GM19328 (cell line): ENCODE measurements around the gene PPARG.
"Not testable (repeated sequence)": the region's sequence is repeated elsewhere in the genome, so short reads cannot be mapped to it uniquely, and the experiment has no call there.

Experiments
- ATAC-seq: cut with Tn5 transposase; IDR thresholded peaks from one replicate; pipeline ENCODE4 v1.9.1; 2021; ENCODE audit warnings: mild to moderate bottlenecking, moderate library complexity; ENCODE audit not compliant: unreplicated experiment

PPARG gene

GRCh38 chr3:12288182-12289129 lies at the start of gene PPARG:
TSS of gene PPARG (plus strand) at chr3:12289070. CDS start at chr3:12379712, 90,642 bp downstream.
- no peak for ATAC-seq

DNA sequence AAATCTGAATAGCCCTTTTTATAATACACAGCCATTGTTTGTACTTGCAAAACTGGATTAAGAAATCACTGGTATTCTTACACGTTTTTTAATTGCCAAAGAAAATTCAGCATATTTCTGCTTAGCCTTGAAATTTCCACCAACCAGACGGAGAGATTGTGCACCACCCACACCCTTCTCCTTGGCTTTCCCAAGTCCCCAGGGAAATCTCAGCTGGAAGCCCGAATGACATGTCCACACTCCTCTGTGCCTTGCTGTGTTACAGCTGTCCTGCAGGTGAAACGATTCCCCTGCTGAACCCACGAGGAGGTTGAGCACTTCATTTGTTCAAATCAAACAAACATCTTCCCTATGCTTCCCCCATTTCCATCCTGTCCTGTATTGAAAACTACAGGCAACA lies 49.6 kb upstream of the PPARG start:
- no peak for ATAC-seq

DNA sequence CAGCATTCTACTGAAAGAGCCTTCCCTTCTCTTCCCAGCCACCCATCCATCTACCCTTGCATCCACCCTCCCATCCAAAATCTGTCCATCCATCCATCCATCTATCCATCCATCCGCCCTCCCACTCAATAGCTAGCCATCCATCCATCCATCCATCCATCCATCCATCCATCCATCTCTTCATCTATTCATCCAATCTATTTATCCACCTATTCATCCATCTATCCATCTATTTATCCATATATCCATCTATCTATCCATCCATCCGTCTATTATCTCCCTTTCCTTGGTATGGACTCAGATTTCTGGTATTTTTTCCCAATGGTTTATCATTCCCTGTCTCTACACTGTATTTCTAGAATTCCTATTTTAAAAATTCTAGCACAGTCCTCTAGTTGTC lies 46.1 kb upstream of the PPARG start:
- no peak for ATAC-seq

DNA sequence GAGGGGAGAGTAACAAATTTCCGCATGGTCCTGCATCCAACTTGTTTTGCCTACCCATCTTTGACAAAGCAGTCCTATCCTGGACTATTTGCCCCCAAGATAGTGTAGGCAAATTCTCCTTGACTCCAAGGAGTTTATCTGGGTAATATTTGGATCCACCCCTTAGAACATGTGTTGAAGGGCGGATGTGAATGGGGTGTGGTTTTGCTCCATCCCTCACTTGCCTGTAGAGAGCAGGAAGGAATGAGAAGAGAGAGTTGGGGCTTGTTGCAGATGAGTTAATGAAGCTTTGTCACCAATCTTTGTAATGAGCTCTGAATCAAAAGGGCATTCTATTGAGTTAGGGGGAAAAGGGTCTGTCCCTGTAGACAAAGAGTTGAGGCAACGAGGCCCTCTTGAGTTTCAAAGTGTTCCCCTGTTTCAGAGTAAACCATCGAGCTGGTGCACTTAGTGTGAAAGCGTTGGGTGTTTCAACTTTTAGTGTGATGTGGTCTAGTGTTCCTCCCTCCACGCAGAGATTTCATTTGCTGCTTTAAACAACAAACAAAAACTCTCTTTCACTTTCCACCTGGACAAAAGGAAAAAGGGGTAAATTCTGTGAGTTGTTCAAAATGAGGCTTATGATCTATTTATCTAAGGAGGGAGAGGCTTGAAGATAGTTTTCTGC lies 42.2 kb upstream of the PPARG start:
- no peak for ATAC-seq

GRCh38 chr3:12247411-12247810 lies 41.5 kb upstream of the PPARG start:
- ATAC-seq = no peak

- no peak for ATAC-seq
Measured at GRCh38 chr3:12249519-12249918, 39.4 kb upstream of the PPARG start.

GRCh38 chr3:12252889-12253288 lies 36.0 kb upstream of the PPARG start:
- ATAC-seq = no peak

- no peak for ATAC-seq
Measured at GRCh38 chr3:12253516-12254343, 35.1 kb upstream of the PPARG start.

GRCh38 chr3:12255393-12255792 lies 33.5 kb upstream of the PPARG start:
- ATAC-seq = no peak

DNA sequence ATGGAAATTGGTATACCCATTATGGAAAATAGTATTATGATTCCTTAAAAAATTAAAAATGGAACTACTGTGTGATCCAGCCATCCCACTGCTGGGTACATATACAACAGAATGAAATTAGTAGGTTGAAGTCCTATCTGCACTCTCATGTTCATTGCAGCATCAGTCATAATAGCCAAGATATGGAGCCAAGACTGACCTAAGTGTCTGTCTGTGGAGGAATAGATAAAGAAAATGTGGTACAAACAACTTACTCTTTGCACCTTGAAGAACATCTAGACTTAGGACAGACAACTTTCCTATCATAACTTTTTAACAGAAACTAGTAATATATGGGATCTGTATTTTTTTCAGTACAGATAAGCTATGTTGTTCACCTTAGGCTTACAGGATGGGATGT lies 30.0 kb upstream of the PPARG start:
- no peak for ATAC-seq

GRCh38 chr3:12262173-12262572 lies 26.7 kb upstream of the PPARG start:
- not testable (repeated sequence) for ATAC-seq

DNA sequence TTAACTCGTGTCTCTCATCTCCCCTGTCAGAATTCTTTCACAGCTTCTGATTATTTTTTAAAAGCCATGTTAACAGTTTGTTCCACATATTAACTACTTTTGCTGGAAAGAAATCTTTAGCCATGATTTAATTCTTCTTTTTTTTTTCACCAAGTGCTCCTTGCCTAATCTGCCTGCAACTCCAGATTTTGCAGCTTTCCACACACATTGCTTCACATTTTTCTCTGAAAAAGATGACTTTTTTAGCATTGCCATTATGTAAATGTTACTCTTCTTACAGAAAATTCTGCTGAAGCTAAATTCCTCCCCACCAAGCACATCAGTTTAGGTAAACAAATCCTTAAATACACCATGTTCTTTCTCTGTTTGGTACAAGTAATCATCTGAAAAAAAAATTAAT lies 23.4 kb upstream of the PPARG start:
- no peak for ATAC-seq

DNA sequence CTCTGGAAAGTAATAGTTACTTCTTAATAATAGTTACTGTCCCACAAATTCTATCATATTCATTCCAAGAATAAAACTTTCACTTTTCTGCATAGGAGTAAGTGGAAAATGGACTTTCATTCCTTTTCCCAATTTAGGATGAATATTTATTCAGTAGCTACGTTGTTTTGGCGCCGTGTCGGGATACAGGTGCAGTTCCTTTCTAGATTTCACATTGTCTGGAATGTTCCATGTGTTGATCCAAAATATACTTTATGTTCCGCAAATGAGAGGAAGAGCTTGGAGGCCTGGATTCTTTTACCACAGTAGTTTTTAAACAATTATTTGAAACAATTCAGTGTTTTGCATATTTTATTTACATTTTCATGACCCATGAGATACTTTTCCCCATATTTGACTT lies 22.8 kb upstream of the PPARG start:
- ATAC-seq = no peak

- ATAC-seq = no peak
Measured at GRCh38 chr3:12267376-12268030, 21.4 kb upstream of the PPARG start.

DNA sequence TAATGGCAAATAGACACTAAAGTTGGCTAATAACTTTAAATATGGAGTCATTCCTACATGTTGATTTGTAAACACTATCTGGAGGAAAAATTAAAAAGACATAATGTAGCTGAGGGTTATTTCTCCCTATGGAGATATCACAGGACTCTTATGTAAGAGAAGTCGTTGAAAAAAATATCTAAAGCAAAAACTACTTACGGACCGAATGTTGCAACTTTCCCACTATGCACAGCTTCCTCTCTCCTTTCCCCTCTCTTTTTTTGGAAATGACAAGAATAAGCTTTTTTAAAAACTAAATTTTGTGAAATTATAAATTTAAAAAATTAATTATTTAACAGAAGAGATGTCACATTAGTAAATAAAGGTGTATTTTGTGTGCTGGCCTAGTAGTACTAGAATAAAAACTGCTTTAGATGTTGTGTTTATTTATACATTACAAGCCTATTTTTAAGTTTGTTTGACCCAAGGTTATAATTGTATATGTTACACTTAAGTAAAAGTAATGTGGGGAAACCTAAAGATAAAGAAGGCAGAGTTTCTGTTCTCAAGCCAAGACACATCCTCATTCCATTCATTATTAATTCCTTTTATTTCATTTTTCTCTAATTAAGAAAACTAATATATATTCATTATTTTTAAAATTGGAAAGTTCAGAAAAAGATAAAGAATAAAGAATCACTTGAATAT lies 20.7 kb upstream of the PPARG start:
- no peak for ATAC-seq

GRCh38 chr3:12270976-12271375 lies 17.9 kb upstream of the PPARG start:
- no peak for ATAC-seq

DNA sequence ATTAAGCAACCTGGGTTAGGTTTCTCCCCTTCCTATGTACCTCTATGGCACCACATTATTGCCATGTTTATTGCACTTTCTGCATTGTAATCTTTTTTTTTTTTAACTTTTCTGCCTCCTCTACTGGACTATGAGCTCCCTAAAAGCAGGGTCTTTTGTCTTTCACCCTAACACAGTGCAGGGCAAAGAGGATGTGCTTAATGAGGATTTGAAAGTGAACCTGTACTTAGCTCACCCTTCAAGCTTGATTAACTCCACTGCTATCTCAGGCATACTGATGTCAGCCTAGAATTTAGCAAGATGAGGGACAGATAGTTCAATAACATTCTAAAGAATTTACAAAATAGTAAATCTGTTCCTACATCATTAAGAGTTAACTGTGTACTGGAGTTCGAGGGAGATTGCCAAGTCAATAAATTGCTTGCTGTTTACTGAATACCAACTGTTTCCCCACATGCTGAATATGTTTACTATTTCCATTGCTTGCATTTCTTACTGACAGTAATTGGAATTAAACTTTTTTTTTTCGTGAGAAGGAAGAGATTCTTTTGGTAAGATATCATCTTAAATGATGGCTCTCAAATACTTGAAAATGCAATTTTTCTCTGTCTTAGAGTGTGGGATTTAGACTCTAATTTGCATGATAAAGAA lies 15.7 kb upstream of the PPARG start:
- ATAC-seq = peak; percentile 92

DNA sequence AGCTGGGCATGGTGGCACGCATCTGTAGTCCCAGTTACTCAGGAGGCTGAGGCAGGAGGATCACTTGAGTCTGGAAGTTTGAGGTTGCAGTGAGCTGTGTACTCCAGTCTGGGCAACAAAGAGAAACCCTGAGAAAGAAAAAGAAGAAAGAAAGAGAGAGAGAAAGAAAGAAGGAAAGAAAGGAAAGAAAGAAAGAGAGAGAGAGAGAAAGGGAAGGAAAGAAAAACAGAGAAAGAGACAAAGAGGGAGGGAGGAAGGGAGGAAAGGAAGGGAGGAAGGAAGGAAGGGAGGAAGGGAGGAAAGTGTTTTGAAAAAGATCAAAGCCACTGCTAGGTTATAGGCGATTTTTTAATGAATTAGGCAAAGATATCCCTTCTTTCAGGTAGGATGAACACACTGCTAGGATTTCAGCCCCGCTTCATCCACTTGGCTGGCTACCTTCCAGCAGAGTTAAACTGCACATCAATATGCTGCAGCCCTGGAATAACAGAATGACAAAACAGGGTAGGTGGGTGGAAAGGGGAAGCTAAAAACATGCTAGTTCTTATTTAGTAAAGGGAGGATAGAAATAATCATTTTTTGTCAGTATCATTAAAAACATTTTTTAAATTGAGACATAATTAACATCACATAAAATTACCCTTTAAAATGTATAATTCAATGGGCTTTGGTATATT lies 12.8 kb upstream of the PPARG start:
- ATAC-seq = no peak

GRCh38 chr3:12276827-12277226 lies 12.0 kb upstream of the PPARG start:
- not testable (repeated sequence) for ATAC-seq
